RWPE1 (cell line): ENCODE data around the gene FAM216B.

ENCODE experiments used
- CTCF ChIA-PET: fragments of 350-600 bp; sonication (Branson Sonifier 250); formaldehyde crosslinking; extraction: SDS; loops from one replicate; lab custom pipeline; 2021; lab: Yijun Ruan, JAX
- POLR2A ChIA-PET: fragments of 400-600 bp; formaldehyde crosslinking; extraction: SDS; loops from one replicate; lab custom pipeline; 2020; ENCODE audit warnings: antibody characterized with exemption; ENCODE audit not compliant: low non-redundant PET; lab: Yijun Ruan, JAX
- DNase-seq: peaks from one replicate; pipeline ENCODE4 v3.0.0; 2012; ENCODE audit warnings: low spot score
- H3K27ac ChIP-seq: fragments of 450-650 bp; 2 replicates; pipeline ENCODE4 v1.5.1; 2017
- CTCF ChIP-seq: fragments of 450-650 bp; conservative IDR thresholded peaks from 2 replicates; pipeline ENCODE4 v1.5.1; 2017; ENCODE audit warnings: low read depth, mild to moderate bottlenecking

The FAM216B gene

GRCh38 chr13:42832341-42833096, 51.1 kb downstream of the FAM216B start:
- no peak for DNase-seq
- POLR2A ChIA-PET, result no interaction called here
- no peak for TF ChIP-seq CTCF
- H3K27ac ChIP-seq, result no peak overlapping the region
- CTCF ChIA-PET, result interaction anchor here (0.7 kb wide), 1 partner anchor 171 kb away, joined by 3 read pairs; no protein-coding TSS in a partner anchor

GRCh38 chr13:42834946-42835345, 53.6 kb downstream of the FAM216B start:
- CTCF ChIA-PET, result no interaction called here
- DNase-seq, result no peak
- no peak for TF ChIP-seq CTCF
- no peak overlapping the region for H3K27ac ChIP-seq
- POLR2A ChIA-PET, result no interaction called here

- no peak overlapping the region for H3K27ac ChIP-seq
- POLR2A ChIA-PET, result no interaction called here
These were observed 55.7 kb downstream of the FAM216B start for GRCh38 chr13:42836930-42837690.

More at GRCh38 chr13:42836930-42837690, 55.7 kb downstream of the FAM216B start:
- CTCF ChIA-PET, result no interaction called here
- DNase-seq, result no peak
- TF ChIP-seq CTCF, result 0 out of 2 replicates have a peak, but pooled peaks have one; percentile 8
